IPS-15b (cell line): ENCODE measurements around the gene ASAP2.

Source experiments
- H3K27me3 ChIP-seq: one replicate; pipeline ENCODE4 v1.6.1; 2013; ENCODE audit warnings: low read length; ENCODE audit not compliant: control insufficient read depth, insufficient read depth
- H3K36me3 ChIP-seq: one replicate; pipeline ENCODE4 v1.6.1; 2013; ENCODE audit warnings: low read length; ENCODE audit not compliant: control insufficient read depth, insufficient read depth
- H3K4me1 ChIP-seq: one replicate; pipeline ENCODE4 v1.6.1; 2013; ENCODE audit warnings: mild to moderate bottlenecking, low read length; ENCODE audit not compliant: control insufficient read depth, insufficient read depth
- H3K4me3 ChIP-seq: one replicate; pipeline ENCODE4 v1.5.1; 2013; ENCODE audit warnings: low read depth, low read length
- H3K9ac ChIP-seq: one replicate; pipeline ENCODE4 v1.6.1; 2013; ENCODE audit warnings: low read depth, mild to moderate bottlenecking, low read length
- H3K9me3 ChIP-seq: one replicate; pipeline ENCODE4 v1.6.1; 2013; ENCODE audit warnings: mild to moderate bottlenecking, low read length; ENCODE audit not compliant: control insufficient read depth, insufficient read depth

ASAP2 gene

GRCh38 chr2:9356261-9356660 is 149.6 kb downstream of the ASAP2 start:
- H3K27me3 ChIP-seq, result no peaks in the 10 kb centered on the region
- H3K4me1 ChIP-seq, result peaks cover 6% of the 10 kb centered on the region
- H3K9me3 ChIP-seq, result no peaks in the 10 kb centered on the region
- no peaks in the 10 kb centered on the region for H3K36me3 ChIP-seq
- H3K4me3 ChIP-seq, result no peak overlapping the region
- no peak overlapping the region for H3K9ac ChIP-seq

GRCh38 chr2:9358846-9359245 is 152.2 kb downstream of the ASAP2 start:
- no peaks in the 10 kb centered on the region for H3K36me3 ChIP-seq

GRCh38 chr2:9359463-9359862 is 152.9 kb downstream of the ASAP2 start:
- no peaks in the 10 kb centered on the region for H3K36me3 ChIP-seq
- H3K4me3 ChIP-seq, result no peak overlapping the region
- no peaks in the 10 kb centered on the region for H3K27me3 ChIP-seq
- no peak overlapping the region for H3K9ac ChIP-seq
- H3K4me1 ChIP-seq, result peaks cover 6% of the 10 kb centered on the region
- no peaks in the 10 kb centered on the region for H3K9me3 ChIP-seq

More at GRCh38 chr2:9358846-9359245, 152.2 kb downstream of the ASAP2 start:
- peaks cover 6% of the 10 kb centered on the region for H3K4me1 ChIP-seq
- no peaks in the 10 kb centered on the region for H3K27me3 ChIP-seq
- H3K9me3 ChIP-seq, result no peaks in the 10 kb centered on the region
- H3K4me3 ChIP-seq, result no peak overlapping the region
- no peak overlapping the region for H3K9ac ChIP-seq

GRCh38 chr2:9360110-9360509 is 153.5 kb downstream of the ASAP2 start:
- no peaks in the 10 kb centered on the region for H3K36me3 ChIP-seq
- H3K4me3 ChIP-seq, result no peak overlapping the region
- no peaks in the 10 kb centered on the region for H3K9me3 ChIP-seq
- H3K9ac ChIP-seq, result no peak overlapping the region
- H3K27me3 ChIP-seq, result no peaks in the 10 kb centered on the region
- peaks cover 6% of the 10 kb centered on the region for H3K4me1 ChIP-seq

GRCh38 chr2:9360701-9361100 is 154.1 kb downstream of the ASAP2 start:
- H3K4me1 ChIP-seq, result peaks cover 6% of the 10 kb centered on the region
- no peaks in the 10 kb centered on the region for H3K36me3 ChIP-seq
- H3K27me3 ChIP-seq, result no peaks in the 10 kb centered on the region

GRCh38 chr2:9364373-9364772 is 157.8 kb downstream of the ASAP2 start:
- no peaks in the 10 kb centered on the region for H3K9me3 ChIP-seq
- H3K27me3 ChIP-seq, result no peaks in the 10 kb centered on the region
- no peaks in the 10 kb centered on the region for H3K4me1 ChIP-seq
- H3K36me3 ChIP-seq, result no peaks in the 10 kb centered on the region
- H3K9ac ChIP-seq, result no peak overlapping the region
- no peak overlapping the region for H3K4me3 ChIP-seq

More at GRCh38 chr2:9360701-9361100, 154.1 kb downstream of the ASAP2 start:
- no peak overlapping the region for H3K9ac ChIP-seq
- no peak overlapping the region for H3K4me3 ChIP-seq
- no peaks in the 10 kb centered on the region for H3K9me3 ChIP-seq

GRCh38 chr2:9364791-9365497 is 158.3 kb downstream of the ASAP2 start:
- Histone ChIP-seq H3K36me3 (no peaks in the 10 kb centered on the region), H3K9ac (no peak overlapping the region), H3K4me3 (no peak overlapping the region), H3K4me1 (no peaks in the 10 kb centered on the region), H3K27me3 (no peaks in the 10 kb centered on the region), H3K9me3 (no peaks in the 10 kb centered on the region)

- no peaks in the 10 kb centered on the region for H3K4me1 ChIP-seq
- no peak overlapping the region for H3K4me3 ChIP-seq
- no peaks in the 10 kb centered on the region for H3K9me3 ChIP-seq
- H3K27me3 ChIP-seq, result no peaks in the 10 kb centered on the region
- H3K9ac ChIP-seq, result no peak overlapping the region
- H3K36me3 ChIP-seq, result no peaks in the 10 kb centered on the region
These were observed 158.9 kb downstream of the ASAP2 start for GRCh38 chr2:9365498-9366019.

GRCh38 chr2:9366026-9366425 is 159.4 kb downstream of the ASAP2 start:
- H3K36me3 ChIP-seq, result no peaks in the 10 kb centered on the region
- H3K4me1 ChIP-seq, result no peaks in the 10 kb centered on the region
- H3K9ac ChIP-seq, result no peak overlapping the region
- H3K4me3 ChIP-seq, result no peak overlapping the region
- H3K9me3 ChIP-seq, result no peaks in the 10 kb centered on the region
- no peaks in the 10 kb centered on the region for H3K27me3 ChIP-seq

- Histone ChIP-seq H3K4me3 (no peak overlapping the region), H3K27me3 (no peaks in the 10 kb centered on the region), H3K9ac (no peak overlapping the region), H3K9me3 (no peaks in the 10 kb centered on the region), H3K36me3 (no peaks in the 10 kb centered on the region), H3K4me1 (no peaks in the 10 kb centered on the region)
These were observed 164.1 kb downstream of the ASAP2 start for GRCh38 chr2:9370746-9371145.

GRCh38 chr2:9373047-9373446 is 166.4 kb downstream of the ASAP2 start:
- H3K36me3 ChIP-seq, result no peaks in the 10 kb centered on the region
- no peak overlapping the region for H3K9ac ChIP-seq
- no peaks in the 10 kb centered on the region for H3K27me3 ChIP-seq
- no peak overlapping the region for H3K4me3 ChIP-seq
- H3K9me3 ChIP-seq, result no peaks in the 10 kb centered on the region
- no peaks in the 10 kb centered on the region for H3K4me1 ChIP-seq

- no peak overlapping the region for H3K4me3 ChIP-seq
- H3K27me3 ChIP-seq, result no peaks in the 10 kb centered on the region
- no peak overlapping the region for H3K9ac ChIP-seq
- no peaks in the 10 kb centered on the region for H3K36me3 ChIP-seq
- no peaks in the 10 kb centered on the region for H3K4me1 ChIP-seq
- H3K9me3 ChIP-seq, result no peaks in the 10 kb centered on the region
These were observed 166.9 kb downstream of the ASAP2 start for GRCh38 chr2:9373476-9373875.
